IPS-18c (cell line): ENCODE data around the gene YEATS4.
"Not testable (repeated sequence)": the region's sequence is repeated elsewhere in the genome, so short reads cannot be mapped to it uniquely, and the experiment has no call there.

Experiments used
- H3K4me3 ChIP-seq: 2 replicates; pipeline ENCODE4 v1.7.0; 2013; ENCODE audit warnings: low read depth, mild to moderate bottlenecking, low read length, moderate library complexity; ENCODE audit not compliant: insufficient read depth
- H3K9me3 ChIP-seq: one replicate; pipeline ENCODE4 v1.6.1; 2013; ENCODE audit warnings: mild to moderate bottlenecking, low read length, moderate library complexity; ENCODE audit not compliant: control insufficient read depth, insufficient read depth

Gene YEATS4

DNA sequence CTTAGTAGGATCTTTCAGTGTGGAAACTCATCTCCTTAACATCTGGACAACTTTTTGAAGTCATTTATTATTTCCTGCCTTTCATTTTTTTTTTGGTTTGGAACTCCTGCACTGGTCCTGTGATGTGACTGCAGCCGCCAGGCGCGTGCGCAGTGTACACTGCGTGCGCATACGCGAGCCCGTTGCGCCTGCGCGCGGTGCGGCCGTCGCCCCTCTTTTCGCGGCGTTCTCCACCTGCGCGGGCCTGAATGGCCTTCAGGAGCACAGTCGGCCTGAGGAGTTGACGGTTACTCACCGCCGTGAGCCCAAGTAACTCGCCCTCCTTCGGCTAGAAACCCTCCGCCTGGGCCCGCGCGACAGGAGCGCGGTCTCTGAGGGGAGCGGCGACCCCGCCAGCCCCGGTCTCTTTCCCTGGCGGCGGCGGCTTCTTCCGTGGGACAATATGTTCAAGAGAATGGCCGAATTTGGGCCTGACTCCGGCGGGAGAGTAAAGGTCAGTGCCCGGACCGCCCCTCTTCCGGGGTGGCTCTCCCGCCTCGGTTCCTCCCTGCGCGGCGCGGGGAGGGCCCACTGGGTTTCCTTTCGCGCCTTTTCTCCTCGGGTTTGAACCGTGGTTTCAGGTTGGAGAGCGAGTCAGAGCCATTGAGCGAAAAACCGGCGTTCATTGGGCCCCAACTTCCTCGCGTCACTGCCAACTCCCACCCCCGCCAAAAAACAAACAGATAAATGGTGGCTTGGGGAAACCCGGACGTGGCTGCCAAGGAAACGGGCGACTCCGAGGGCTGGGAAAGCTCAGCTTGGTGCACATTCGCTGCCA is at the start of gene YEATS4:
Gene YEATS4, plus strand, starts transcription at position 213 of the 817 bp plus-strand sequence. Its CDS starts 230 bp downstream, at position 443.
- no peaks in the 10 kb centered on the region for H3K9me3 ChIP-seq
- peak within 1 kb of the TSS; percentile 78 for H3K4me3 ChIP-seq

DNA sequence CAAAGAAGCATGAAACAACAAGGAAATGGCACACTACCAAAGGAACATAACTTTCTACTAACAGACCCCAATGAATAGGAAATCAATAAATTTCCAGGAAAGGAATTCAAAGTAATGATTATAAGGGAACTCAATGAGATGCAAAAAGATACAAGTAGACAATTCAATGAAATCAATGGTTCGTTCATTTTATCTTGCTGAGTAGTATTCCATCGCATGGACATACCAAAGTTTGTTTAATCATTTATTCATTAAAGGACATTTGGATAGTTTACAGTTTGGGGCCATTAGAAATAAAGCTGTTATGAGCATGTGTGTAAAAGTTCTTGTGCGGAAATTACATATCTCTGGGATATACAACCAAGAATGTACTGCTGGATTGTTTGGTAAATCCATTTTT is 46.3 kb upstream of the YEATS4 start:
- Histone ChIP-seq H3K9me3 (peaks cover 8% of the 10 kb centered on the region), H3K4me3 (no peak overlapping the region)

DNA sequence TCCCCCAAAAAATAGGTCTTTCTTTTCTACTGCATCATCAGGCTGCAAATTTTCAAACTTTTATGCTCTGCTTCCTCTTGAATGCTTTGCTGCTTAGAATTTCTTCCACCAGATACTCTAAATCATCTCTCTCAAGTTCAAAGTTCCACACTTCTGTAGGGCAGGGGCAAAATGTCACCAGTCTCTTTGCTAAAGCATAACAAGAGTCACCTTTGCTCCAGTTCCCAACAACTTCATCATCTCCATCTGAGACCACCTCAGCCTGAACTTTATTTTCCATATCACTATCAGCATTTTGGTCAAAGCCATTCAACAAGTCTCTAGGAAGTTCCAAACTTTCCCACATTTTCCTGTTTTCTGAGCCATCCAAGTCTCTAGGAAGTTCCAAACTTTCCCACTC is 42.8 kb upstream of the YEATS4 start:
- H3K4me3 ChIP-seq, H3K9me3 ChIP-seq: not testable (repeated sequence)

DNA sequence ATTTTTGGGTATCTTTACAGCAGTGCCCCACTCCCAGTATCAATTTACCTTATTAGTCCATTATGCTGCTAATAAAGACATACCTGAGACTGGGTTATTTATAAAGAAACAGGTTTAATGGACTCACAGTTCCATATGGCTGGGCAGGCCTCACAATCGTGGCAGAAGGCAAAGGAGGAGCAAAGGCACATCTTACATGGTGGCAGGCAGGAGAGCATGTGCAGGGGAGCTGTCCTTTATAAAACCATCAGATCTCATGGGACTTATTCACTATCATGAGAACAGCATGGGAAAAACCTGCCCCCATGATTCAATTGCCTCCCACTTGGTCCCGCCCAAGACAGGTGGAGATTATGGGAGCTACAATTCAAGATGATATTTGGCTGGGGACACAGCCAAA is 42.3 kb upstream of the YEATS4 start:
- H3K9me3 ChIP-seq, H3K4me3 ChIP-seq: not testable (repeated sequence)

DNA sequence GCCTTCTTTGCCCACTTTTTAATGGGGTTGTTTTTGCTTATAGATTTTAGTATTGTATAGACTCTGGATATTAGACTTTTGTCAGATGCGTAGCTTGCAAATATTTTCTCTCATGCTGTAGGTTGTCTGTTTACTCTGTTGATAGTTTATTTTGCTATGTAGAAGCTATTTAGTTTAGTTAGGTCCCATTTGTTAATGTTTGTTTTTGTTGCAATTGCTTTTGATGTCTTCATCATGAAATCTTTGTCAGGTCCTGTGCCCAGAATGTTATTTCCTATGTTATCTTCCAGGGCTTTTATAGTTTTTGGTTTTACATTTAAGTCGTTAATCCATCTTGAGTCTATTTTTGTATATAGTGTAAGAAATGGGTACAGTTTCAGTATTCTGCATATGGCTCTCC is 41.3 kb upstream of the YEATS4 start:
- H3K9me3 ChIP-seq = peaks cover 8% of the 10 kb centered on the region
- H3K4me3 ChIP-seq = no peak overlapping the region

DNA sequence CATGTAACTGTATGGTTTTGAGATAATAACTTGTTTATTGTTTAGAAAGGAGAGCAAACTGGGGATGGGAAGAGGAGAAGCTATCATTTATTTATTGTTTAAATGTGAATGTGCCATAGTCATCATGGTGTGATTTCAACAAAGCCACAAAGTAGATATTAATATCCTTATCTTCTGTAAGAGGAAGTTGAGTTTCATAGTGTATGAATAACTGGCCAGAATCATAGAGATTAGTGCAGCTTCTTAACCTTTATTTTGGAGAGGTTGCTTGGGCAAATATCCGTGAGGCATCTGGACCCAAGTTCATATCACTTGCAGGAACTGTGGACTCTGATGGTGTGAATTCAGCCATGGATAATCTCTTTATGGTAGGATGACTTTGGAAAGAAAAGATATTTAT is 38.2 kb upstream of the YEATS4 start:
- peaks cover 6% of the 10 kb centered on the region for H3K9me3 ChIP-seq
- no peak overlapping the region for H3K4me3 ChIP-seq

DNA sequence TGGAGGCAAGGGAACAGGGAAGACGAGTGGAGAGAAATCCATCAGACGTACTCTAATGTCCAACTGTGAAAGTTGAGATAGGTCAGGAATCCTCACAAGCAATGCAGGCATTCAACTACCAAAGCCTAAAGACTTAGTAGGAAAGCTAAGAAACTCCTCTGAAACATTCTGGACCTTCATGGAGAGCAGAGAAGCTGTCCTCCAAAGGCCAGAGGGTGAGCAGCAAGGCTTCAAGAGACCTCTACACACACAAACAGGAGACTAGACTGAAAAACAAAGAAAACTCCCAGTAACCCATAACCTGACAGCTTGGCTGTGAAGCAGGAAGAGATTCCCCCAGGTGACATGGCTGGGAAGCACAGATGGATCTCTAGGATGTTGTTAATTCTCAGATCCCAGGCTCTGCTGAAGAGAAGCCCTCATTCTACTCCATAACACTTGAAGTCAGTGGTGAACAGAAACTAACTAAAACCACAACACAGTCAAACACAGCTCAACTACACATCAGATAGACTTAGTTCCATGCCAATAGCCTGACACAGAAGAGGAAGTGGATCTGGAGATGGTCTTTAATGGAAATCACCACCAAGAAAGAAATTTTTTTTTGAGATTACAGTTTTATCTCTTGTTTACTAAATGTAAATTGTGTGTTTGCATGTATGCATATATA is 34.6 kb upstream of the YEATS4 start:
- Histone ChIP-seq H3K4me3 (no peak overlapping the region), H3K9me3 (no peaks in the 10 kb centered on the region)

DNA sequence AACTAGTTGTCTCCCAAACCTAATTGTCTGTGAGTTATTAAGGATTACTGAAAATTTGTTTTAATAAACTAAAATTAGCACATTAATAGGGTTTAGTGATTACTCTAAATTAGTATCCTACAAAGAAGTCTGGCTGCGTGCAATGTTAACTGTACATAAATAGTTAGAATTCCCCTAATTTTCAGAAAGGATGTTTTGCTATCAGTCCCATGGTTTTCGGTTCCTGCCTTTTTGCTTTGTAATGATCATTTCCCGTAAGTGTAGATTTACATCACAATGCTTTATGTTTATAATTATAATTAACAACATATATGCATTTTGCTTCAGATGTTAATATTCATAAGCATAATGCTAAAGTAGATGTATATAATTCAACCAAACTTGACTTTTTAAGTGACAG is 31.1 kb upstream of the YEATS4 start:
- H3K4me3 ChIP-seq = no peak overlapping the region
- H3K9me3 ChIP-seq = no peaks in the 10 kb centered on the region

DNA sequence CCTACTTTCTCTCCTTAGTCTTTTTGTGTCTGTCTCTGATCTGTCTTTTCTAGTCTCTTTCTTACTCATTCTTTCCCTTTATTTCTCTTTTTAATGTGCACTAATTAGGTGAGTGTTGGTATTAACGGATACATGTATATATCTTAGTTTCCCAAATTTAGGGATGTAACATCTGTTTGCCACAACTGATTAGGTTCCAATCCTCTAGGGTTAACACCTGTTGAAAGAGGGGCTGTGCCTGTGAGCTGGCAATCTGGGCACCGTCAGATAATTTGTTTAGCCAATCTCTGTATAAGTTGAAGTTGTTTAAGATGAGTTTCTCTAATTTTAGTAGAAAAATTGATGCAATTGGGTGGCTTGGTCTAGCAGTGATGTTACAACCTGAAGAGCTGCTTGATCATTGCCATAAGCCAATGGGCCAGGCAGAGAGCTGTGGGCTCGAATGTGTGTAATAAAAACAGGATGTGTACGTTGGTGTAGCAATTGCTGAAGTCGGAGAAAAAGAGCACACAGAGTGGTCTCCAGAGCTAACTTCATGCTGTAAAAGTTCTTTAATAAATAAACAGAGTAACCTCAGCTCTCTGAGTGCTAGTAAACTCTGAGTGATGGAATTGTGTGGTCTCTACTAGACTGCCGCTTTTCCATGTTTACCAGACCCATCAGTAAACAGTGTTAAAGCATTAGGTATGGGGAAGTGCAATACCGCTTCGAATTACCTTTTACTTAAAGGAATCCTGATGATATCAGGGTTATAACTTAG is 29.7 kb upstream of the YEATS4 start:
- Histone ChIP-seq H3K9me3 (no peaks in the 10 kb centered on the region), H3K4me3 (no peak overlapping the region)

DNA sequence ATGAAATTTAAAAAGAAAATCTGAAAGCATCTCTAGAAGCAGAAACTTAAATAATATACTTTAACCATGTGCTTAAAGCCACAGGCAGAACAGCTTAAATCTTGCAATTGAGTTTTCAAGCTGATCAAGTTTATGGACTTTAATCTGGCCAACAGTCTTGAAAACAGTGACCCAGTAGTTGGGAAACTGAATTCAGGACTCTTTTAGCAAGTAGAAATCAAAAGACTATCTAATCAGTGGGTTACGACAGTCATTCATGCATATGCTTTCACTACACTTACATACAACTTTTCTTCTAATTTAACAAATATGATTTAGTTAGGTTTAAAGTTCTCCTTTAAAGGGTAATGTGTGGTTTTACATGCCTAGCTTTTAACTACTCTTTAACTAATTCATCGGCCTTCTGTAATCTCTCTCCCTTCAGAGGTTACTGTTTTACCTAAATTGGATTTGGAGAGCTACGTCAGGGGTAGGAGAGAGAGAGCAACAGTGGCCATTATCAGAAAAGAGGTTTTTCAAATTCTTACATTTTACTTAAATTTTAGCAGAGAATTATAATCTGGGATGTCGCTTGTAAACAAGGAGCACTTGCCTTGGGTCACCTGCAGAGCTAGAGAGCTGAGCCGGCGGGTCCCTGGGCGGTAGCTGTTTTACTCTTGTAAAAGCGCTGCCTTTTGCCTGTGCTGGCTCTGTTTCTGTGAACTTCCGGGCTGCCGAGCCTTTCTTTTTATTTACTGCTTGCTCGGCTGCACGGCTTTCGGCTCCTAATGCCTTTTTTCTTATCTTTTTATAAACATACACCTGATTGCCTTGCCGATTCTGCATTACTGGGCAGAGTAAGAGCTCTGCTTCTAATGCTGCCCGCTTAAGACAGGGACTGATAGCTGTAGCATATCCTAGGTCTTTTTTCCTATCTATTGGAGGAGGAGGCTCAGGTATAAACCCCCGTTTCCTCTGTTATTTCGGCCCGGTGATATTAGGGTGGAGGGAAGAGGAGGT is 28.8 kb upstream of the YEATS4 start:
- peak overlapping the region; percentile 44 for H3K4me3 ChIP-seq

DNA sequence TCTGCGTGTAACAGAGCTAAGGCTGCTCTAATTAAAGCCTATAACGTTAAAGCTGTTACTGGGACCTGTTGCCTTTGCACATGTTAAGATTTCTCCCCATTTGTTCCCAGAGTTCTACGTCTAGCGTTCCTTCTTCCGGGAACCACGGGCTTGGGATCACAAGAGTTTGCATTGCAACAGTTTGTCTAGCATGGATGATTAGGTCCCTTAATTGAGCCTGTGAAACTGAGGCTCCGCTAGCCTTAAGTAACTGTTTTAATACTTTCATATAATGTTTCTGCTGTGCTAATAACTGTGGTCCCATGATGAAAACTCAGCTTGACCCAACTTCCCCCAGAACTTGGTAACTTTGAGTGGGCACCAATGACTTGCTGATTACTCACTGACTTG is 28.0 kb upstream of the YEATS4 start:
- Histone ChIP-seq H3K9me3 (no peaks in the 10 kb centered on the region), H3K4me3 (peak overlapping the region; percentile 44; the same call in 1 of the 2 replicates)

More for the DNA sequence above, 28.8 kb upstream of the YEATS4 start:
- no peaks in the 10 kb centered on the region for H3K9me3 ChIP-seq

DNA sequence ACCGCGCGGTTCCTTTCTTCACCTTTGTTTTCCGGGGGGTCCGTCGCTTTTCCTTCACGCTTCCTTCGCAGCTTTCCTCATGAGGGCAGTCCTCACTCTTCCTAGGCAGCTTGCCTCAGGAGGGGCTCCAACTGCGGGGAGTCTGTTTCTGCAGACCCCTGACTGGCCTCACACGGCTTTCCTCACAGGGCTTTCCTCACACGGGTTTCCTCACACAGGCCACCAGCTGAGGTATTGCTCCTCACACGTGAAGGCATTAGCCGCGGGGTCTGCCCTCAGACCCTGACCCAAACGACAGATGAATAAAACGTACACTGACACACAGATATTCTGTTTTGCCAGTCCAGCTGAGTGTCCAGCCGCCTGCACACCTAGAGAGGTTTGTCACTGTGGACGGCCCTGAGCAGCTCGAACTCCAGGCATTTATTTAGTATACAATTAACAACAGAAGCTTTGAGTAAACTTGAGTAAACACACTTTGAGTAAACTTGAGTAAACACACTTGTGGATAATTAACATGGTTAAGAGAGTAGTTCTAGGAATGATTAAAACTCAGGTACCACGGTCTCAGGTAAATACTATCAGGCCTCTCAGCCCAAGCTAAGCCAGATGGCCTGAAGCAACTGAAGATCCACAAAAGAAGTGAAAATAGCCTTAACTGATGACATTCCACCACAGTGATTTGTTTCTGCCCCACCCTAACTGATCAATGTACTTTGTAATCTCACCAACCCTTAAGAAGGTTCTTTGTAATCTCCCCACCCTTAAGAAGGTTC is 27.4 kb upstream of the YEATS4 start:
- H3K9me3 ChIP-seq = no peaks in the 10 kb centered on the region
- H3K4me3 ChIP-seq = no peak overlapping the region

DNA sequence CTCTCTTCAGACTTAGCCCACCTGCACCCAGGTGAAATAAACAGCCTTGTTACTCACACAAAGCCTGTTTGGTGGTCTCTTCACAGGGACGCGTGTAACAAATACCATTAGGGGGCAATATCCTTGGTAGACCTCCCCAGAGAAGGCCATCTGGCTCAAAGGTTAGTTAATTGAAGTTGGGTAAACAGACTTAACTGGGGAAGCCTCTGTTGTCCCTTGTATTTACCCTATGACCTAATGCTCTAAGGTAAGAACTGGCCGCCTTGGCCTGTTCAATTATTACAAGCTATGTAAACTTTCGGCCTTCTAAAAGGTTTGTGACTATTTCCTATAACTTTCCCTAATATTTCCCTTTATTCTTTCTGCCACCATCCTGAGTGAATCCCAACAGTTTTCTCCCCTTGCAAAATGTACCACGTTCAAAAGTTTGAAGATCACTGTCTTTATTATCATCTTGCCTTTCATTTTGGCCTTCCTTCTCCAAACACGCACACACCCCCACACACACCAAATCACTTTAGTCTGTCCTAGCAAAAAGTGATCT is 26.7 kb upstream of the YEATS4 start:
- Histone ChIP-seq H3K9me3 (no peaks in the 10 kb centered on the region), H3K4me3 (no peak overlapping the region)

DNA sequence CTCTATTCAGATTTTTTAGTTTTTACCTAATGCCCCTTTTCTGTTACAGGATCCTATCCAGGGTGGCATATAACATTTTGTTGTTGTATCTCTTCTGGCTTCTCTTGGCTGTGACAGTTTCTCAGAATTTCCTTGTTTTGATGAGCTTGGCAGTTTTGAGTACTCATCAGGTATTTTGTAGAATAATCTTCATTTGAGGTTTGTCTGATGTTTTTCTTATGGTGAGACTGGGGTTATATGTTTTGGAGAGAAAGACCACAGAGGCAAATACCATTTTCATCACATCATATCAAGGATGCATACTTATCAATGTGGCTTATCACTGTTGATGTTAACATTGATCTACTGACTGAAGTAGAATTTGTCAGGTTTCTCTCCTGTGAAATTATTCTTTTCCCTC is 25.4 kb upstream of the YEATS4 start:
- H3K9me3 ChIP-seq = no peaks in the 10 kb centered on the region
- H3K4me3 ChIP-seq = no peak overlapping the region

DNA sequence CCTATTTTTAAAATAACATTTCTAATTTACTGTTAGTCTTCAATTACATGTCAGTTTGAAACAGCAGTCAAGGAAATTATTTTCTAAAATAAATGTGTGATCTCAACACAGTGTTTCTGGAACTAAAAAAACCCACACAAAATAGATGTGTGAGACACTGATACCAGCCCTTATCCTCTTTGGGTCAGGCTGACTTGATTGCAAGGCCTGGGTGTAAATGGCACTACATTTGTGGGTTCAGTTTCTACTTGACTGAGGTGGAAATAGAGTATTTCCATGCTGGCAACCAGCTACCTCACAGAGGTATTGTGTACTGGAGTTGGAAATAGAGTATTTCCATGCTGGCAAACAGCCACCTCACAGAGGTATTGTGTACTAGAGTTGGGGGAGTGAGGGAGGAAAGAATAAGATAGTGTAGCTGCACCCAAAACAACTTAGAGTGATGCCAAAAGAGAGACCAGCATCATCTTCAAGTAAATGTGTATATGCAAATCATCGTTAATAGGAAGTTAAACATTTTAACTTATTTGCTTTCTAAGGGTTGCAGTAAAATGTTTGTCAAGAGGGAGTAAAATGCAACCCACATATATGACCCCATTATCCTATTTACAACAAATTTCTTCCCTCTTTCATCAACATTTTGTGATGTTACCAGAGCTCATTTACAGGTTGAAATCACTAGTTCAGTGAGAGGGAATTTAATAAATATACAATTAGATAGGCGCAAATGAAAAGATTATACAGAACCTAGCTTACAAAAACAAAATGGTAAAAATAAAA is 22.0 kb upstream of the YEATS4 start:
- H3K9me3 ChIP-seq = no peaks in the 10 kb centered on the region
- no peak overlapping the region for H3K4me3 ChIP-seq
